OCI-M2 (cell line): ENCODE measurements around the gene PROC.
"Not testable (repeated sequence)": the region's sequence is repeated elsewhere in the genome, so short reads cannot be mapped to it uniquely, and the experiment has no call there.

Source experiments
- DNase-seq: peaks from one replicate; lab custom pipeline; 2025; ENCODE audit not compliant: unreplicated experiment; lab: John Stamatoyannopoulos, UW

The PROC gene

DNA sequence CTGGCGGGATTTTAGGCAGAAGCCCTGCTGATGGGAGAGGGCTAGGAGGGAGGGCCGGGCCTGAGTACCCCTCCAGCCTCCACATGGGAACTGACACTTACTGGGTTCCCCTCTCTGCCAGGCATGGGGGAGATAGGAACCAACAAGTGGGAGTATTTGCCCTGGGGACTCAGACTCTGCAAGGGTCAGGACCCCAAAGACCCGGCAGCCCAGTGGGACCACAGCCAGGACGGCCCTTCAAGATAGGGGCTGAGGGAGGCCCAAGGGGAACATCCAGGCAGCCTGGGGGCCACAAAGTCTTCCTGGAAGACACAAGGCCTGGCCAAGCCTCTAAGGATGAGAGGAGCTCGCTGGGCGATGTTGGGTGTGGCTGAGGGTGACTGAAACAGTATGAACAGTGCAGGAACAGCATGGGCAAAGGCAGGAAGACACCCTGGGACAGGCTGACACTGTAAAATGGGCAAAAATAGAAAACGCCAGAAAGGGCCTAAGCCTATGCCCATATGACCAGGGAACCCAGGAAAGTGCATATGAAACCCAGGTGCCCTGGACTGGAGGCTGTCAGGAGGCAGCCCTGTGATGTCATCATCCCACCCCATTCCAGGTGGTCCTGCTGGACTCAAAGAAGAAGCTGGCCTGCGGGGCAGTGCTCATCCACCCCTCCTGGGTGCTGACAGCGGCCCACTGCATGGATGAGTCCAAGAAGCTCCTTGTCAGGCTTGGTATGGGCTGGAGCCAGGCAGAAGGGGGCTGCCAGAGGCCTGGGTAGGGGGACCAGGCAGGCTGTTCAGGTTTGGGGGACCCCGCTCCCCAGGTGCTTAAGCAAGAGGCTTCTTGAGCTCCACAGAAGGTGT is 8.5 kb downstream of the PROC start:
- no peak for DNase-seq

DNA sequence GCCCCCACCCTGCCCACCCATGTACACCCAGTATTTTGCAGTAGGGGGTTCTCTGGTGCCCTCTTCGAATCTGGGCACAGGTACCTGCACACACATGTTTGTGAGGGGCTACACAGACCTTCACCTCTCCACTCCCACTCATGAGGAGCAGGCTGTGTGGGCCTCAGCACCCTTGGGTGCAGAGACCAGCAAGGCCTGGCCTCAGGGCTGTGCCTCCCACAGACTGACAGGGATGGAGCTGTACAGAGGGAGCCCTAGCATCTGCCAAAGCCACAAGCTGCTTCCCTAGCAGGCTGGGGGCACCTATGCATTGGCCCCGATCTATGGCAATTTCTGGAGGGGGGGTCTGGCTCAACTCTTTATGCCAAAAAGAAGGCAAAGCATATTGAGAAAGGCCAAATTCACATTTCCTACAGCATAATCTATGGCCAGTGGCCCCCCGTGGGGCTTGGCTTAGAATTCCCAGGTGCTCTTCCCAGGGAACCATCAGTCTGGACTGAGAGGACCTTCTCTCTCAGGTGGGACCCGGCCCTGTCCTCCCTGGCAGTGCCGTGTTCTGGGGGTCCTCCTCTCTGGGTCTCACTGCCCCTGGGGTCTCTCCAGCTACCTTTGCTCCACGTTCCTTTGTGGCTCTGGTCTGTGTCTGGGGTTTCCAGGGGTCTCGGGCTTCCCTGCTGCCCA is 9.3 kb downstream of the PROC start:
- no peak for DNase-seq

DNA sequence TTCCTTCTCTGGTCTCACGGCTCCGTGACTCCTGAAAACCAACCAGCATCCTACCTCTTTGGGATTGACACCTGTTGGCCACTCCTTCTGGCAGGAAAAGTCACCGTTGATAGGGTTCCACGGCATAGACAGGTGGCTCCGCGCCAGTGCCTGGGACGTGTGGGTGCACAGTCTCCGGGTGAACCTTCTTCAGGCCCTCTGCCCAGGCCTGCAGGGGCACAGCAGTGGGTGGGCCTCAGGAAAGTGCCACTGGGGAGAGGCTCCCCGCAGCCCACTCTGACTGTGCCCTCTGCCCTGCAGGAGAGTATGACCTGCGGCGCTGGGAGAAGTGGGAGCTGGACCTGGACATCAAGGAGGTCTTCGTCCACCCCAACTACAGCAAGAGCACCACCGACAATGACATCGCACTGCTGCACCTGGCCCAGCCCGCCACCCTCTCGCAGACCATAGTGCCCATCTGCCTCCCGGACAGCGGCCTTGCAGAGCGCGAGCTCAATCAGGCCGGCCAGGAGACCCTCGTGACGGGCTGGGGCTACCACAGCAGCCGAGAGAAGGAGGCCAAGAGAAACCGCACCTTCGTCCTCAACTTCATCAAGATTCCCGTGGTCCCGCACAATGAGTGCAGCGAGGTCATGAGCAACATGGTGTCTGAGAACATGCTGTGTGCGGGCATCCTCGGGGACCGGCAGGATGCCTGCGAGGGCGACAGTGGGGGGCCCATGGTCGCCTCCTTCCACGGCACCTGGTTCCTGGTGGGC is 10.0 kb downstream of the PROC start:
- no peak for DNase-seq

DNA sequence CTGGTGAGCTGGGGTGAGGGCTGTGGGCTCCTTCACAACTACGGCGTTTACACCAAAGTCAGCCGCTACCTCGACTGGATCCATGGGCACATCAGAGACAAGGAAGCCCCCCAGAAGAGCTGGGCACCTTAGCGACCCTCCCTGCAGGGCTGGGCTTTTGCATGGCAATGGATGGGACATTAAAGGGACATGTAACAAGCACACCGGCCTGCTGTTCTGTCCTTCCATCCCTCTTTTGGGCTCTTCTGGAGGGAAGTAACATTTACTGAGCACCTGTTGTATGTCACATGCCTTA is 10.5 kb downstream of the PROC start:
- no peak for DNase-seq

DNA sequence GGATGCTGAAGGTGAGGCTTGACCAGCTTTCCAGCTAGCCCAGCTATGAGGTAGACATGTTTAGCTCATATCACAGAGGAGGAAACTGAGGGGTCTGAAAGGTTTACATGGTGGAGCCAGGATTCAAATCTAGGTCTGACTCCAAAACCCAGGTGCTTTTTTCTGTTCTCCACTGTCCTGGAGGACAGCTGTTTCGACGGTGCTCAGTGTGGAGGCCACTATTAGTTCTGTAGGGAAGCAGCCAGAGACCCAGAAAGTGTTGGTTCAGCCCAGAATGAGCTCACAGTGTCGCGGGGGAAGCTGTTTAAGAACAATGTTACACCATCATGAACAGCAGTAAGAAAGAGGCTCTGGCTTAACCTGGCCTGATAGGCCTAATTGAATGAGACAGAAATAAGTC is 11.1 kb downstream of the PROC start:
- no peak for DNase-seq

DNA sequence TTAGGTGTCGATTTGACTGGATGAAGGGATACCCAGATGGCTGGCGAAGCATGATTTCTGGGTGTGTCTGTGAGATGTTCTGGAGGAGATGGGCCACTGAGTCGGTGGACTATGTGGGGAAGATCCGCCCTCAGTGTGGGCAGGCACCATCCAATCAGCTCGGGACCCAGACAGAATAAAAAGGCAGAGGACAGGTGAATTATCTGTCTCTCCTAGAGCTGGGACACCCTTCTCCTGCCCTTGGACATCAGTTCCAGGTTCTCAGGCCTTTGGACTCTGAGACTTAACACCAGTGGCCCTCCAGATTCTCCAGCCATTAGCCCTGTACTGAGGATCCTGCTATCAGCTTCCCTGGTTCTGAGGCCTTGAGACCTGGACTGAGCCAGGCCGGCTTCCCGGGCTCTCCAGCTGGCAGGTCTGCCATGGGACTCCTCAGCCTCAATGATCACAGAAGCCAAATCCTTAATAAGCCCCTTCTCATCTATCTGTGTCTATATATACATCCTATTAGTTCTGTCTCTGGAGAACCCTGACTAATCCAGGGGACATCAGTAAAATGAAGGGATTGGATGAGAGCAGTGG is 11.7 kb downstream of the PROC start:
- no peak for DNase-seq

DNA sequence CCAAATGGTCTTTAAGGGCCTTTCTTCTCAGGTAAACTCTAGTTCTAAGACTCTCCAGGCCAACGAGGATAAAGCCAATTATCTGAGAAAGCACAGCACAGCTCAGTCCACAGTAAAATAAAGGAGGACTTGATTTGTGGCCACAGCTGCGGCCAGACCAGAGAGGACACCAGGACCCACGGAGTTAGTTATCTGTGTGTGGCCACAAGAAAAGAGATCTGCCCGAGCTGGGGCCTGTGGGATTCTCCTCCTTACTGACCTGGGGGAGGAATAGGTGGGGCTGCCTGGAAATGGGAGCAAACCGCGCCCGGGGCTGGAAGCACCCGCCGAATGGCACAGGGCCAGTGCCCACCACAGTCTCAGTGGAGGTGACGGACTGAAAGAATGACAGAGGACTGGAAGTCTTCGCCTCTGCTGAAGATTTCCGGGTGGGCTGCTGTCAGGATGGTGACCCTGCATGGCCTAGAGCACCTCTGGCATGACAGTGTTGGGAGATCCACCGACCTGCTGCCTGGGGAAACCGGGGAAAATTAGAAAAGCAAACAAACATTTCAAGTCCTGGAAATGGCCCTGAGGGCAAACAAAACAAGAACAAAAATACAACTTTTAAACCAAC is 13.3 kb downstream of the PROC start:
- no peak for DNase-seq

DNA sequence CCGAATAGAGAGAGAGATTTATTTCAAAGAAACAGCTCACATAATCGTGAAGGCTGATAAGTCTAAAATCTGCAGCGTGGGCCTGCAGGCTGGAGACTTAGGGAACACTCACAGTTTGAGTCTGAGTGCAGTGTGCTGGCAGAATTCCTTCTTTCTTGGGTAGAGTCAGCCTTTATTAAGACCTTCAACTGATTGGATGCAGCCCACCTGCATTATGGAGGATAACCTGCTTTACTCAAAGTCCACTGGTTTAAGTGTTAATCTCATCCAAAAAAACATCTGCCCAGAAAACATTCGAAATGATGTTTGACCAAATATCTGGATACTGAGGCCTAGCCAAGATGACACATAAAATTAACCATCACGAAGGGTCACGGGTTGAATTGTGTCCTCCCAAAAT is 16.3 kb downstream of the PROC start:
- DNase-seq, result no peak

DNA sequence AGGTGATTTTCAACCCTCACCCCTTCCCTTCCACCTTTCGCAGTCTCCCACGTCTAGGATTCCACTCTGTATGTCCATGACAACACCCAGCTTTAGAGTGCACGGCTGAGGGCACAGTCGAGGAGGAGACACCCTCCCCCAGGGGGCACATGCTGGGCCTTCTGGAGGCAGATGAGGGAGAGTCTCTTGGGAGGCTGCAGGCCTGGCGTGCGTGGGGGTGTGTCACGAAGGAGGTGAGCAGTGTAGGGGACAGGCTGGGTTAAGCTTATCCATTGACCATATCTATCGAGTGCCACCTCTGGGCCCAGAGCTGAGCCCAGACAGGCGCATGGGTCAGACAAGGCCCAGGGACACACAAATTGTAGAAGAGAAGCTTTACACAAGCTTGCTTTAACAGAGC is 18.8 kb downstream of the PROC start:
- no peak for DNase-seq

DNA sequence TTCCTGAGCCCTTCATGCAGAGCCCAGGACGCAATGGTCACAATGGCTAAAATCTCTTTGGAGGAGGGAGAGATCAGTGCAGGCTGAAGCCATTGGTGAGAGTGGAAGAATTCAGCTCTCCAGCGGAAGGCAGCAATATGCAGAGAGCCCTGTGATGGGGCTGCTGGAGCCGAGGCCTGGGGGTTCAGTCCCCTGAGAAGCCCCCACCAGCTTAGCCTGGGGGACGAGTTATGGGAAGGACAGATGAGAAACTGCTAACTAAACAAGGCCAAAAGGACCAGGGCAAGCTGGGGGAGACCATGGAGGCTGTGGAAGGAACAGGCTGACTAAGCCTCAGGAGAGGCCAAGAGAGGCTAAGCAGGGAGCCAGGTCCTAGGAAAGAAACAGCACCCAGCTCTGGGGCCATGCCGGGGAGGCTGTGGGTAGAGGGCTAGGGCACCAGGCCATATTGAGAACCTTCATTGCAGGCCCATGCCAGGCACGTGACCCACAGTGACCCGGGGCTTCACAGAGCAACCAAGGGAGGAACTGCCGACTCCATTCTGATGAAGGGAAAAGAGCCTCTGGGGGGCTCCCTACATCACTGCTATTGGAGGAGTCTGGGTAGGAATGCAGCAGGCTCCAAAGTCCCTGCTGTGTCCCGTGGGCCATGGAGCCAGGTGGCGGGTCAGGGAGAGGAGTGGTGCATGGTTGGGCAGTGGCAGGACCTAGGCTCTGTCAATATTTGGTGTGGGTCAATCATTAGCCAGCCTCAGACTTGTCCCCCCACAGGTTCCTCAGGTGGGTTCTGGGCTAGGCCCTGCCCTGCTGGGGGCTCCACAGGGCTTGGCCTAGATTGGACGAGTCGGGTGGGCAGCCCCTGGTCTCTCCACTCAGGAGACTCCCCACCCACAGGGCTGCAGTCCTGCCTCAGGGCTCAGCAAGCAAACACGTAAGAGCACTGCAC is 19.8 kb downstream of the PROC start:
- no peak for DNase-seq

DNA sequence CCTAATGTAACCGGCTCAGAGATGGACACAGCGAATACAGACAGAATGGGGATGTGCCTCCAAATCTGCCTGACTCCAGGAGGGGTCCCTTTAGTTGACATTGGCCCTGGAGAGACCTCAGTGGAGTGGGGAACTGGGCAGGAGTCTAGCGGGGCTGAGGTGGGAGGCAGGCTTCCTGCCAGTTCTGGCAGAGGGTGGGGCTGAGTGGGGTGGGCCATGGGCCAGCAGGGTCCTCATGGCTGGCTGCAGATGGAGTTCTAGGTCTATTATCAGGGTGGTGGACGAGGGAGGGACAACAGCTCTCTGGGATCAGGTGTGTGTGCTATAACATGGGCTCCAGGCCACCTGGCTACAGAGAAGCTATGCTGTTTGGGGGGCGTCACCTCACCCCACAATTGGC is 21.1 kb downstream of the PROC start:
- DNase-seq, result no peak

DNA sequence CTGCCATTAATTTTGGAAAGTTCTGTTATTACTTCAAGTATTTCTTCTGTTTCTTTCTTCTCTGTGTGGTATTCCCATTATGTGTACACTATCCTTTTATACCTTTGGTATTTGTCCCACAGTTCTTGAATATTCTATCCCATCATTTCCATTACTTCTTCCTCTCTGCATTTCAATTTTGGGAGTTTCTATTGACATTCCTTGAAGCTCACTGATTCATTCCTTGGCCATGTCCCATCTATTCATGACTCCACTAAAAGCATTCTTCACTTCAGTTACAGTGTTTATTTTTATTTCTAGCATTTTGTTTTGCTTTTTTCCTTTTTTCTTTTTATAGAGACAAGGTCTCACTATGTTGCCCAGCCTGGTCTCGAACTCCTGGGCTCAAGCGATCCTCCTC is 30.3 kb downstream of the PROC start:
- DNase-seq, result no peak

DNA sequence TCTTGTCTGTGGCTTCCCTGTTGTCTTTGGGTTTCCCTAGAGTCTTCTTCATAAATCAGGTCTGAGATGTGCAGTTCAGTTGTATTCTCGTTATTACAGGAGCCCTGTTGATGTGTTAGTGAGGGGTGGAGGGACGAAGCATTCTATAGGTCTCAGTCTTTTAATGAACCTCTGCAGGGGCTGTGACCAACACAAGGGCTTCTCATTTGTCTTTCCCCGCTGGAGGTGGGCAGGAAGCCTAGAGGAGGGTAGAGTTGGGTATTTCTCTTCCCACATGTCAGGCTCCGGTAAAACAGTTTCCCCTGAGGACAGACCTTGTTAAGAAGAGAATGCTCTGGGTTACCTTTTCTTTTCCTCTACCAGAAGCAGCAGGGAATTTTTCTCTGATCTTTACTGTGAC is 31.2 kb downstream of the PROC start:
- no peak for DNase-seq

DNA sequence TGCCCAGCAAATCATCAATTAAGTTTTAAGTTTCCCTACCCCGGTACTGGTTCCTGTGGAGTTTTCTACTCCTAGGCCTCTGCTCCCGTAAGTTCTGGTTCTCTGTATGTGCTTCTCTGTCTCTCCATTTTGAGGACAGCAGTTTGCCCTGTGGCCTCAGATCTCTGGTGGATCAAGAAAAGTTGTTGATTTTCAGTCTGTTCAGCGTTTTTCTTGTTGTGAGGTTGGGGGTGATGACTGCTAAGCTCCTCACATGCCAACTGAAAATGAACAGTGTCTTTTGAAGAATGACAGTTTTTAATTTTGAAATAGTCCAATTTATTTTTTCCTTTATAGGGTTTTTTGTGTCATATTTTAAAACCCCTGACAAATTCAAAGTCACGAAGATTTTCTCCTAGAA is 31.7 kb downstream of the PROC start:
- DNase-seq, result no peak

DNA sequence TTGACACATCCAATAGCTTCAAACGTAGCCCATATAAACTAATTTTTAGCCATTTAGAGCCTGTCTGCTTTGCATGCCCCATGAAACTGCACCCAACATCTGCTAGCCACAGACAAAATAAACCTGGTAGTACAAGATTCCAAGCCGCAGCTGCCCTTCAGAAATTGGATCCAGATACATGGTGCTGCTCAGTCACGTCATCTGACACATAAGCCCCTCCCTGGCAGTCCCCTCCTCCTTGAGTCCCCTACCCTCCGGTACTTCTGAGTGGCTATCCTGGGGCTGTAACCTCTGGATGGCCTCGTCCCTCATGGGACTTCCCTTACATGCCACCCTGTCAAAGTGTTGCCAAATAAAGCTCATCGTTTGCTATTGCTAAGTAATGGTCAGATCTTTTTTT is 33.8 kb downstream of the PROC start:
- no peak for DNase-seq

DNA sequence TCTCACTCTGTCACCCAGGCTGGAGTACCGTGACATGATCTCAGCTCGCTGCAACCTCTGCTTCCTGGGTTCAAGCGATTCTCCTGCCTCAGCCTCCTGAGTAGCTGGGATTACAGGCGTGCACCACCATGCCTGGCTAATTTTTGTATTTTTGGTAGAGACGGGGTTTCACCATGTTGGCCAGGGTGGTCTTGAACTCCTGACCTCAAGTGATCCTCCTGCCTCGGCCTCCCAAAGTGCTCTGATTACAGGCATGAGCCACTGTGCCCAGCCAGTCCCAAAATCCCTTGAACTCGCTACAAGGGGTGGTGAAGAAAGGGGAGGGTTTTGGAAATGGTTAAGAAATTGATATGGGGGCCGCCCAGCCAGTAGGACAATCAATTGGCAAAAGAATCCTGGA is 34.2 kb downstream of the PROC start:
- not testable (repeated sequence) for DNase-seq

DNA sequence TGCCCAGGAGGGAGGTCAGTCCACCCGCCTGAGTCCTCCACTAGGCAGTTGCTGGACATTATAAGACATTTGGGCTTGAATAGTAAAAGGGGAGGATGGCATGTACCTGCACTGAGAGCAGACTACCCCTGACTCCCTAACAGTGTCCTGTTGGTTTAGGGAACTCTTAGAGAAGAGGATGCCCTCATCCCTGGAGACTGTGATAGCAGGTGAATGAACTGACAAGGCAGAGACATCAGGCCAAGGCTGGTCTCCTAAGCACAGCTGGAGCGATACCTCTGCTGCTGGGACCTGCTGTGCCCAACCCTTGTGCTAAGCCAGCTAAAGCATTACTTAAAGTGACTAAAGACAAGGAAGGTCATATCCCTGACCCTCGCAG is 34.8 kb downstream of the PROC start:
- DNase-seq, result no peak

DNA sequence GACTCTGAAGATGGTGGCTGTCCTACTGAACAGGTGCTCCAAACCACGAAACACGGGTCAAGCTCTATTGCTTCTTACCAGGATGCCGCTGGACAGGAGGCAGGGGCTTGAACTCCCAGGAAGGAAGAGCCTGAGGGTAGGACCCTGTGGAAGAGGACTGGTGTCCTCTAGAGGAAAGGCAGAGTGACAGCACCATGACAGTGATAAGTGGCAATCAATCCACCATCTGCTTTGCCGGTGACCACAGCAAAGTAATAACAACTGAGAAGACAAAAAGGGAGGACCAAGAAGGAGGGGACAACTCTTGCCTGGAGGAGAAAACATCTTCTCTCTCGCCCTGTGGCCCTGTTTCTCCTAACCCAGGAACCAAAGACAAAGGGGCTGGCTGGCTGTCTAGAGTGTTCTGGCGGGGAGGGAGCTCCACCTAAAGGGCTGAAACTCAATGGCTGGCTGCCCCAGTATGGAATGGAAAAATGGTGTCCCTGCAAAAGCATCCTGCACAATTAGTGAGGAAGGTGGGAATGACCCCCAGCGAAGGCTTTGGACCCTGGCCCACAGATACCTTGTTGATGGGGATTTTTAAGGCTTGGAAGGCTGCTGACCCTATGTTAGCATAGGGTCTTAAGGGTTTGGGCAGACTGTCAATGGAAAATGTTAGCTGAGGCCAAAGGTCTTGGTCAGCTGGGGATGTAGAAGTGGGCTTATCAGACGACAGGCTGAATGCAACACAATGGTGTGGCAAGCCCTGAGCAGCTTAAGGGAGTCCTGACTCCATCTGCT is 35.4 kb downstream of the PROC start:
- DNase-seq, result no peak
